Activated T-helper 2 cell treated with anti-CD3 and anti-CD28 coated beads, Interferon-gamma antibody, Interleukin-2, Interleukin-4, amounts not matched to agents 10 μg/mL and 5 μg/mL and 100 μg/mL, durations not matched to agents 14 hours and 24 hours and 36 hours (primary cell): ENCODE data around the gene NUMA1. TPM values are rescaled to one million over a fixed set of nuclear protein-coding genes. Genes with fewer than 3 reads are reported as not detected.

Source experiments
- DNase-seq: peaks from one replicate; pipeline ENCODE4 v3.0.0; 2021; ENCODE audit warnings: low spot score
- H3K27ac Mint-ChIP-seq: one replicate; pipeline ENCODE4 v1.8.0; 2021; ENCODE audit warnings: mixed read lengths
- H3K27me3 Mint-ChIP-seq: one replicate; pipeline ENCODE4 v1.8.0; 2021; ENCODE audit warnings: low read depth, mixed read lengths
- H3K36me3 Mint-ChIP-seq: one replicate; pipeline ENCODE4 v1.8.0; 2021; ENCODE audit warnings: low read depth, mixed read lengths
- H3K4me1 Mint-ChIP-seq: one replicate; pipeline ENCODE4 v1.8.0; 2021; ENCODE audit warnings: low read depth, mixed read lengths
- H3K4me3 Mint-ChIP-seq: one replicate; pipeline ENCODE4 v1.8.0; 2021; ENCODE audit warnings: low read depth, mild to moderate bottlenecking, moderate library complexity, mixed read lengths
- H3K9me3 Mint-ChIP-seq: one replicate; pipeline ENCODE4 v1.8.0; 2021; ENCODE audit warnings: mixed read lengths
- intact Hi-C: fragments of 100-400 bp; cut with micrococcal nuclease; formaldehyde crosslinking; loops from one replicate; pipeline ENCODE4 v1.15.1; 2023
- total RNA-seq: library from RNA; stranded (reverse); gene quantifications from 2 replicates; pipeline ENCODE4 v1.2.3, GENCODE V29; 2022

NUMA1 gene
- total RNA-seq, 1 donor from 2014 or later, result 174 TPM

DNA sequence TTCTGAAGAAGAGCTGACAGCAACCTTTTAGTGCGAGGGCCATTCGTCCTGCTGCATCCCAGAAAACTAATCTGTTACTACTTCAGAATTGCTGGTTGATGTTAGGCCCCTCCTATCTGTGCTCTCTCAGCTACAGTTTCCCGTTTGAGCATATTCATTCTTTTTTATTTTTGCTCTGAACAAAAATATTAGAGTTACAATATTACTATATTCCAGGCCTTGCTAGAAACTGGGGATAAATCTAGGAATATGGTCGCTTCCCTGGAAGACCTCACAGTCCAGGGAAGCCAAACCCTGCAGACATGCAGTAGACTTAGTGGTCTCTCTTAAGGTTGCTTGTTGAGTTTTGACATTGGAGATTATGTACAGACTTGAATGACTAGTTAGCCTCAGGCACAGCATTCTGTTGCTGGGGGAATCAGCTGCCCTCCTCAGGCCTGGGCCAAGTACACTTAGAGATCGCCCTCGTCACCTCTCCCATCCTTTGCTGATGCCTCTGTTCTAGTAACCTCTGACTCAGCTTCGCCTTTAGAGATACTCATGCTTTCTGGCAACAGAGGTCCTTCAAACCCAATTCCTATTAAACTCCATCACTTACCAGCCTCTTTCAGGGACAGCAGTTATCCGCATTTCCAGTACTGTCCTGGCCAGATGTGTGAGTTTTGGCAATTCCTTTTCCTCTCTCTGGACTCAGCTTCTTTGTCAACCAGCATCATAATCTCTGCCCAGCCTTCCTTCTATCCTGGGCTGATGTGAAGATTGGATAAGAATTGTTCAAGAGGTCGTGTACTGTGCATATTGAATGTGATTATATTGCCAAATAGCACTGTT lies 32.9 kb upstream of the NUMA1 start:
- peak overlapping the region; percentile 98 for H3K27ac Mint-ChIP-seq
- H3K4me3 Mint-ChIP-seq, result peak overlapping the region; percentile 89
- no peaks in the 10 kb centered on the region for H3K27me3 Mint-ChIP-seq
- H3K4me1 Mint-ChIP-seq, result peaks cover 16% of the 10 kb centered on the region
- intact Hi-C loops, result loop anchor here (1.0 kb wide), 5 partner anchors 10 to 110 kb away; partner anchors contain the start of genes LAMTOR1, LRRC51 and NUMA1
- peaks cover 10% of the 10 kb centered on the region for H3K36me3 Mint-ChIP-seq
- no peaks in the 10 kb centered on the region for H3K9me3 Mint-ChIP-seq
- no peak for DNase-seq

DNA sequence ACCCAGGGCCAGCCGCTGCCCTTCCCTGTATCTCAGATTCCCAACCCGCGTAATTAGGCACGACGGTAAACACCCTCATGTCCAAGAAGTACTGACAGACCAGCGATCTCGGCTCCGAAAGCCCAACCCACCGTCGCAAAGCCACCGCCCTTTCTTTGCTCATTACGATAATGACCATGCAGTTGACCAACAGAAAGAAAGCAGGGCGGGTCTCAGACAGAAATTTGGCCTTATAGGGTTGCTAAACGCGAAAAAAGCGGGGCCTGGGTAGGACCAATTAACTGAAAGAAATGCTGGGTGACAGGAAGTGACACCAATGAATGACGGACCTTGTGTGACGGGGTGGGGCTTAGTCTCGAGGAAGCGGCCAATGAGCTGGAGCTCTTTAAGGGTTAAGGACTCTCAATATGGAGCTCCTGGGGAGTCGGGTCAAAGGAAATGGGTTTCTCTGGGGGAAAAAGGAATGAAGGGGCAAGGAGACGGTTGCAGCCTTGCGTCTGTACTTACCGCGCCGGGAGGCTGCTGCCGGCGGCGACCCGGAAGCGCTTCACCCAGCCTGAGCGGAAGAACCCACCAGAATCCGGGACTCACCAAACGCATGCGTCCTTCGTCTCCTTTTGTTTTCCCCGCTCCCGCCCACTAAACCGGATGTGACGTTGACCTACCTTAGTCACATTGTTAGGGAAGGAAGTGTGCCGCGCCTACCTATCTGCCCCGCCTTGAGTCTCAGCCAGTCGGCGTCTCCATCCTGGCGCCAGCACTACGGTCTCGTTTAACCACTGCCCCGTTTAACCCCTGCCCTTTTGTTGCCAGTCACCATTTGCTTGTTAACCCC lies 32.0 kb upstream of the NUMA1 start, which contains the start of gene ANAPC15:
Gene ANAPC15 (minus strand): TSS at position 553 of the 835 bp plus-strand sequence. CDS start 1,419 bp downstream, outside the sequence.
- Mint-ChIP-seq H3K4me1 (peaks cover 16% of the 10 kb centered on the region), H3K36me3 (peaks cover 12% of the 10 kb centered on the region), H3K4me3 (peak within 1 kb of the TSS; percentile 89), H3K27ac (peak within 1 kb of the TSS; percentile 98), H3K27me3 (no peaks in the 10 kb centered on the region), H3K9me3 (no peaks in the 10 kb centered on the region)
- intact Hi-C loops, result loop anchor here (1.0 kb wide), 5 partner anchors 9 to 111 kb away; partner anchors contain the start of genes LAMTOR1, LRRC51 and NUMA1
- DNase-seq, result peak; percentile 98

DNA sequence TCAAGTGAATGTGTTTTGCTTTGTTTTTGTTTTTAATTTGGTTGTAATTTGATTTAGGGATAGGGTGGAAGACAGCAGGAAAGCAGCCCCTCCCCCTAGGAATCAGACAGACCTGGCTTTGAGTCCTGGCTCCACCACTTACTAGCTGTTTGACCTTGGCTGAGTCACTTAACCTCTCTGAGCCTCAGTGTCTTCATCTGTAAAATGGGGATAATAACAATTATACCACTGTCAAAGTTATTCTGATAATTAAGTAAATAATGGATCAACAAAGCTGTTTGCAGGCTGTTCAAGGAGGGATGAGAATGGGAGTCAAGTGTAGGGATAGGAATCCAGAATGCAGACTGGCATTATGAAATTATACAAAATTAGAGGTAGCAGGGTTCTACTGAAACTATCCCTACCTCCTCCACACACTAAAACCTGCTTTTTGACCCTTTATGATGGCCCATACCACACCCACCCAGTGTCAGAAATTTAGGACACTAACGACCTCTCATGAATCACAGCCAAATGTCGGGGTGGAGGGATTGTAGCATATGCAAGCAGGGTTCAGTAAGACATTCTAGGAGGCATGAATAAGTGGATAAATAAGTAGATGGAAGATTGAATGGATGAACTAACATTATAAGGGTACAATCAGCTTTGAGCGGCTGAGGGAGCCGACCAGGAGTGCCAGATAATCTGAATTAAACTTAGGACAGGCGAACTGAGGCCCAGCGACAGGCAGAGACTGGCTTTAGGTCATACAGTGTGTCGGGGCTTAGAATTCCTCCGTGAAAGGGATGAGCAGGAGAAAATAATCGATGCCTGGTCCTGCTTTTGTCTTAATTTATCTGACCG lies 31.2 kb upstream of the NUMA1 start:
- Mint-ChIP-seq H3K27me3 (no peaks in the 10 kb centered on the region), H3K4me3 (peak overlapping the region; percentile 89), H3K27ac (peak overlapping the region; percentile 98), H3K36me3 (peaks cover 14% of the 10 kb centered on the region), H3K9me3 (no peaks in the 10 kb centered on the region), H3K4me1 (peaks cover 16% of the 10 kb centered on the region)
- intact Hi-C loops, result loop anchor here (1.0 kb wide), 5 partner anchors 8 to 112 kb away; partner anchors contain the start of genes LAMTOR1, LRRC51 and NUMA1
- DNase-seq, result no peak

DNA sequence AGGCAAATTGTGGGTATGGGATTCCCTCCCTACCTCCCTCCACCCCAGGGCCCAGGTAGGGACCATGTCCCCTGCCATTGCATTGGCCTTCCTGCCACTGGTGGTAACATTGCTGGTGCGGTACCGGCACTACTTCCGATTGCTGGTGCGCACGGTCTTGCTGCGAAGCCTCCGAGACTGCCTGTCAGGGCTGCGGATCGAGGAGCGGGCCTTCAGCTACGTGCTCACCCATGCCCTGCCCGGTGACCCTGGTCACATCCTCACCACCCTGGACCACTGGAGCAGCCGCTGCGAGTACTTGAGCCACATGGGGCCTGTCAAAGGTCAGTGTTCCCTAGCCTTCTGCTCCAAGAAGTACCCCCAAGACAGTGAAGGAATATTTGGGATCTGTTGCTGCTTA lies 25.5 kb upstream of the NUMA1 start, which contains the start of gene TOMT:
Gene TOMT (plus strand): TSS at position 37 of the 400 bp plus-strand sequence. CDS start 28 bp downstream, at position 65.
- H3K27ac Mint-ChIP-seq, result no peak within 1 kb of the TSS
- no peak within 1 kb of the TSS for H3K4me3 Mint-ChIP-seq

DNA sequence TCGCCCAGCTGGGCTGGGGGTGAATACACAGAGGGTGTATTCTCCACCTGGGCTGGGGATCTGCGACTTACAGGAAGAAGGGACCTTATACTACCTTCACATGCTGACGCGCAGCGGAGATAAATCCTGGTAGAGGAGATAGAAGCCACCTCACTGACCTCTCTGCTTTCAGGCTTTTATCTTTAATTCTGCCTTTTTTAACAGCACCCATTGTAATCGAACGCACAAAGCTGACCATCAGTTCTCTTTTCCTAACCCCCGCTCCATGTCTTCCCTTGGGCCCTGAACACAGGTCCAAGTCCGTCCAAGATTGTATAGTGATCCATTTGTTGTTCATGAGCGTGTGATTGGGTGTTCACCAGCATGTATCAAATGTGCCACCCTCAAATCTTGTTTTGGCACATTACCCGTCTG lies 23.4 kb upstream of the NUMA1 start:
- H3K27me3 Mint-ChIP-seq, result no peaks in the 10 kb centered on the region
- no peak for DNase-seq
- H3K36me3 Mint-ChIP-seq, result peaks cover 32% of the 10 kb centered on the region
- H3K4me1 Mint-ChIP-seq, result peaks cover 32% of the 10 kb centered on the region
- H3K4me3 Mint-ChIP-seq, result peak overlapping the region; percentile 95
- intact Hi-C loops, result loop anchor here (1.0 to 2.0 kb wide), 5 partner anchors 9 to 121 kb away; partner anchors contain the start of genes ANAPC15, INPPL1, LRRC51 and NUMA1
- no peaks in the 10 kb centered on the region for H3K9me3 Mint-ChIP-seq
- H3K27ac Mint-ChIP-seq, result peak overlapping the region; percentile 96

More for the DNA sequence above, 25.5 kb upstream of the NUMA1 start, which contains the start of gene TOMT:
- Mint-ChIP-seq H3K4me1 (peaks cover 25% of the 10 kb centered on the region), H3K36me3 (peaks cover 33% of the 10 kb centered on the region), H3K27me3 (no peaks in the 10 kb centered on the region), H3K9me3 (no peaks in the 10 kb centered on the region)
- intact Hi-C loops, result no loop called here
- no peak for DNase-seq

DNA sequence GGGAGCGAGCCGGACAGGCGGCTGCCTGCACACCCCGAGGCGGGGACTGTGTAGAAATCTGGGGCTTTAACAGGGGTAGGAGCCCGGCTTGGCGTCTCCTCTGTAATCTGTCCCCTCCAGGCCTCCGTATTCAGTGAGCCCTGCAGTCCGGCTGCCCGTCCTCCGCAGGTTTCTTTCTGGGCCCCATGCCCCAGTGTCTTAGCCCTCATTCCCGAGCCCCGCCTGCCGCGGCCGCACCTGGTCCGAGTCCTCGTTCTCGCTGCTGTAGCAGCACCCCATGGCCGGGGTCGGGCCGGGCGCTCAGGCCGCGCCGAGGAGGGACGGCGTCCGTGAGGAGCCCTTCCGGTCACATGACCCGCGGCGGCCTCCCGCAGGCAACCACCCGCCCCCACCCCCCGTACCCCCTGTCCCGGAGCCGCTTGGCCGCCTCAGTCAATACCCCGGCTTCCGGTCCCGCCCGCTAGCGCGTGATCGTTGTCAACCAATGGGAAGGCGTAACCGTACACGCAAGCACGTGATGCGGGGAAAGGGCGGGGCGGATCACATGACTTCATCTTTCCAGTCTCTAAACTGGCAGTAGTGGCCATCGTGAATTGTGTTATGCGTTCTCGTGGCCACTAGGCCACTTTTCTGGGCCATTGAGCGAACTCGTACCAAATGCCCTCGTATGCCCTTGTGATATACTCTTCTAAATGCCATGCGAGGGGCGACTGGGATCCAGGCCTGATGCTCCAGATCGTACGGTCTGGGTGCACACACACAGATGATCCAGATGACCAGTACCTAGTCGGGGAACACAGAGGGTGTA lies 22.8 kb upstream of the NUMA1 start, which contains the start of gene LAMTOR1:
Gene LAMTOR1 (minus strand): TSS at position 352 of the 808 bp plus-strand sequence. CDS start 73 bp downstream, at position 279.
- intact Hi-C loops, result loop anchor here (1.0 to 2.0 kb wide), 5 partner anchors 9 to 122 kb away; partner anchors contain the start of genes ANAPC15, INPPL1, LRRC51 and NUMA1

DNA sequence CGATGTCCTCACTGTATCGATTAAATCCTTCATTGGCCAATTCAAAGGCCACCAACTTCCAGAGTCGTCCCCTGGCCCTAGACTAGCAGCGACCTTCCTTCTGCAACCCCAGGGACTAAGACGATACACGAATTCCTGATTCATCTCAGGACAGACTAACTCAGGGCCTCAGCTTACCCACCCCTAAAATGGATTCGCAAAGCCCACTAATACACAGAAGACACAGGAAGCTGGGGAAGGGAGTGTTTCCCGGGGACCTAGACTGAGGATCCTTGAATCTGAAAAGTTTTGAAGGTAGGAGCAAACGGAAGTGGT lies 22.2 kb upstream of the NUMA1 start:
- H3K27ac Mint-ChIP-seq, result peak overlapping the region; percentile 96

More for the DNA sequence above, 22.8 kb upstream of the NUMA1 start, which contains the start of gene LAMTOR1:
- Mint-ChIP-seq H3K27ac (peak within 1 kb of the TSS; percentile 96), H3K27me3 (no peaks in the 10 kb centered on the region), H3K4me1 (peaks cover 32% of the 10 kb centered on the region), H3K4me3 (peak within 1 kb of the TSS; percentile 95), H3K9me3 (no peaks in the 10 kb centered on the region), H3K36me3 (peaks cover 36% of the 10 kb centered on the region)
- DNase-seq, result peak; percentile 97

DNA sequence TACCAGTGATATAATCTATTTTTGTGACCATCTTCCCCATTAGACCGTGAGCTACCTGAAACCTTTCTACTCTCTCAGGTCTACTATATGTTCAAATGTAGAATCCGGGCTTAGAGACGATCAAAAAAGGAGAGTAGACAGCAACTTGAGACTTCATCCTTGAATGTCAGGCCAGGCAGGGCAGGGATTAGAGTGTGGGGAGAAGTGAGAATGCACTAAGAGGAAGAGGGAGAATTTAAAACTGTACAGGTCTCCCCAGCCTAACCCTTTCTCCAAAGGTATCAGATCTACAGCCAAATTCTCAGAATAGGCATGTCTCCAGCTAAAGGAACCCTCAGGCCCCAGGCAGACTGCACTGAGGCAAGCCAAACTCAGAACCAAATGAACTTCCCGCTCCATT lies 21.8 kb upstream of the NUMA1 start:
- Mint-ChIP-seq H3K27me3 (no peaks in the 10 kb centered on the region), H3K4me1 (peaks cover 32% of the 10 kb centered on the region), H3K27ac (peak overlapping the region; percentile 96), H3K9me3 (no peaks in the 10 kb centered on the region), H3K36me3 (peaks cover 42% of the 10 kb centered on the region), H3K4me3 (peak overlapping the region; percentile 95)
- no peak for DNase-seq
- intact Hi-C loops, result loop anchor here (2.0 kb wide), 3 partner anchors 39 to 123 kb away; partner anchors contain the start of gene INPPL1

More for the DNA sequence above, 22.2 kb upstream of the NUMA1 start:
- DNase-seq, result no peak
- Mint-ChIP-seq H3K4me3 (peak overlapping the region; percentile 95), H3K4me1 (peaks cover 32% of the 10 kb centered on the region), H3K9me3 (no peaks in the 10 kb centered on the region), H3K36me3 (peaks cover 42% of the 10 kb centered on the region), H3K27me3 (no peaks in the 10 kb centered on the region)
- intact Hi-C loops, result loop anchor here (2.0 kb wide), 3 partner anchors 38 to 122 kb away; partner anchors contain the start of gene INPPL1

DNA sequence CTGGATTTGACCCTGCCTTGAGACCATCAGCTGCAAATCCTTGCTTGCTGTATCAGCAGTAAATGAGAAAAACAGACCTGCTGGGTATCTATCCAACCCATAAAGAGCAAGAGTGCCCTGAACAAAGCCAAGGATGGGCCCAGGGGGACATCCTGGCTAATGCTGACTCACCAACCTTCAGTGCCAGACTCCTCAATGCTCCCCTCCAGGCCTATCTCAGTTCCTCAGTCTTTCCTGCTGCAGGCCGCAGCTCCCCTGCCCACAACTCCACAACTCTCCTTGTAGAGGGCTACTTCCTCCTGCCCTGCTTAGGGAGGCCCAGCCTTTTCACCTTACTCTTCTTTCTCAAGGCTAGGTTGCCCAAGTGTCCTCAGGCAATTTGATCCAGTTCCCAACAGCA lies 20.1 kb upstream of the NUMA1 start:
- no peak overlapping the region for H3K4me3 Mint-ChIP-seq
- intact Hi-C loops, result no loop called here

DNA sequence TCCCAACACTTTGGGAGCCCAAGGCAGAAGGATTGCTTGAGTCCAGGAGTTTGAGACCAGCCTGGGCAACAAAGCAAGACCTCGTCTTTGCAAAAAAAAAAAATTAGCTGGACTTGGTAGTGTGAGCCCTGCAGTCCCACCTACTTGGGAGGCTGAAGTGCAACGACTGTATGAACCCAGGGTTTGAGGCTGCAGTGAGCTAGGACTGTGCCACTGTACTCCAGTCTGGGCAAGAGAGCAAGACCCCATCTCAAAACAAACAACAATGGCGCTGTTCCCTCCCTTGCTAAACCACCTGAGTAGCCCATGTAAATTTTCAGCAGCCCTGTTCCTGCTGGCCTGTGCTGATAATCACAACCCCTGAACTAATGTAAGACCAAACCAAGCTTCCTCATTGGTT lies 19.7 kb upstream of the NUMA1 start:
- no peaks in the 10 kb centered on the region for H3K9me3 Mint-ChIP-seq
- intact Hi-C loops, result no loop called here
- H3K27me3 Mint-ChIP-seq, result no peaks in the 10 kb centered on the region
- H3K27ac Mint-ChIP-seq, result no peak overlapping the region
- H3K4me1 Mint-ChIP-seq, result peaks cover 32% of the 10 kb centered on the region
- H3K36me3 Mint-ChIP-seq, result peaks cover 53% of the 10 kb centered on the region
- no peak overlapping the region for H3K4me3 Mint-ChIP-seq
- no peak for DNase-seq

More for the DNA sequence above, 20.1 kb upstream of the NUMA1 start:
- Mint-ChIP-seq H3K4me1 (peaks cover 32% of the 10 kb centered on the region), H3K27ac (peak overlapping the region; percentile 9), H3K9me3 (no peaks in the 10 kb centered on the region), H3K36me3 (peaks cover 50% of the 10 kb centered on the region), H3K27me3 (no peaks in the 10 kb centered on the region)
- DNase-seq, result no peak

DNA sequence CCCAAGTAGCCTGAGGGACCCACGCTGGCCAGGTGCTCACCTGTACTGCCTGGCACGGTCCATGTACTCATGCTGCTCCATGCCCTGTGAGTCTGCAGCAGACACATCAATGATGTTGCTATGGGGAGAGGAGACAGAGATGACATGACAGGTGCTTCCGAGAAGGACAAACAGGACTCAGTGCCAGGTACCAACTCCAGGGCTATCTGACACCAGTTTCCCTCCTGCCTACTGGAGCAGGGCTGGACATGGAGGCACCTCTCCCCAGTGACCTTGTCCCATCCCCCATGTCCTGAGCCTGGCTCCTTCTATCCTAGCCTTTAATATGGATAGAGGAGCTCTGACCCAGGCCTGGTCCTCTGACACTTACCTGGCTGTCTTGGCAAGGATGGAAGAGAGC lies 18.4 kb upstream of the NUMA1 start:
- intact Hi-C loops, result no loop called here
- Mint-ChIP-seq H3K27me3 (no peaks in the 10 kb centered on the region), H3K9me3 (no peaks in the 10 kb centered on the region), H3K4me3 (no peak overlapping the region), H3K27ac (no peak overlapping the region), H3K4me1 (peaks cover 26% of the 10 kb centered on the region), H3K36me3 (peaks cover 60% of the 10 kb centered on the region)
- DNase-seq, result no peak
